Thyroid gland (tissue), 4 donors: Measurements from ENCODE around the gene NXPE1.

Experiments
- CTCF ChIP-seq, 6 experiments: fragments of 200-600 bp in 3 of 6; fragments of 450-650 bp in 3 of 6; sonication (generic) in 3 of 6; IDR thresholded peaks; one replicate each; pipeline ENCODE4 v1.5.1; 2016 to 2019; ENCODE audit warnings: antibody characterized with exemption in 6 of 6, mild to moderate bottlenecking in 2 of 6, inconsistent platforms in 1 of 6, moderate library complexity in 1 of 6
- POLR2A ChIP-seq, 2 donors: fragments of 450-650 bp; IDR thresholded peaks; one replicate each; pipeline ENCODE4 v1.6.1; 2017; ENCODE audit warnings: antibody characterized with exemption in 2 of 2, mild to moderate bottlenecking in 2 of 2, moderate library complexity in 1 of 2

DNA sequence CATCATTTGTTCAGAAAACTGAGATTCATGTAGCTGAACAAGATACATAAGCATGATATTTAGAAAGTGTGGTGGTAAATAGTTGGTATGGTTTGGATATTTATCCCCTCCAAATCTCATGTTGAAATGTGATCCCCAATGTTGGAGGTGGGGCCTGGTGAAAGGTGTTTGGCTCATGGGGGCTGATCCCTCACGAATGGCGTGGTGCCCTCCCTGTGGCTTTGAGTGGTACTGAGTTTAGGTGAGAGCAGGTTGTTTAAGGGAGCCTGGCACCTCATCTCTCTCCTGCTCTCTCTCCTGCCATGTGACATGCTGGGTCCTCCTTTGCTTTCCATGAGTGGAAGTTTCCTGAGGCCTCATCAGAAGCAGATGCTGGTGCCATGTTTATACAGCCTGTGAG is 48.1 kb downstream of the NXPE1 start:
- no peak for TF ChIP-seq CTCF (IDR thresholded peaks at IDR 0.05)
- TF ChIP-seq POLR2A (IDR thresholded peaks at IDR 0.05): no peak
